ENCODE data around the gene YWHAE.

Gene YWHAE

GRCh38 chr17:1442187-1442586, 42.2 kb upstream of the YWHAE start:
- ChIA-PET CTCF (no interaction called here), POLR2A (no interaction called here)
- DNase-seq (ENCODE audit: extremely low spot score) = no peak
- TF ChIP-seq SUZ12 (IDR thresholded peaks at IDR 0.05) (no peak), ZNF384 (IDR thresholded peaks at IDR 0.05) (no peak), TARDBP (IDR thresholded peaks at IDR 0.05) (no peak), FOXA1 (IDR thresholded peaks at IDR 0.05) (no peak), ELF4 (IDR thresholded peaks at IDR 0.05) (no peak), HDGF (IDR thresholded peaks at IDR 0.05; ENCODE audit: borderline replicate concordance) (no peak), ARNT (IDR thresholded peaks at IDR 0.05) (no peak), NFRKB (IDR thresholded peaks at IDR 0.05) (no peak), CTBP1 (IDR thresholded peaks at IDR 0.05; ENCODE audit: borderline replicate concordance) (no peak), L3MBTL2 (conservative IDR thresholded peaks at IDR 0.05) (no peak), LEF1 (IDR thresholded peaks at IDR 0.05; ENCODE audit: borderline replicate concordance) (no peak), FOXM1 (IDR thresholded peaks at IDR 0.05; ENCODE audit: borderline replicate concordance) (no peak)

GRCh38 chr17:1440921-1441320, 40.9 kb upstream of the YWHAE start:
- POLR2A ChIA-PET = no interaction called here
- no peak for TF ChIP-seq HDGF (IDR thresholded peaks at IDR 0.05; ENCODE audit: borderline replicate concordance)
- TF ChIP-seq L3MBTL2 (conservative IDR thresholded peaks at IDR 0.05) = no peak
- TF ChIP-seq NFRKB (IDR thresholded peaks at IDR 0.05) = no peak
- TF ChIP-seq LEF1 (IDR thresholded peaks at IDR 0.05; ENCODE audit: borderline replicate concordance) = no peak
- TF ChIP-seq ZNF384 (IDR thresholded peaks at IDR 0.05) = no peak
- TF ChIP-seq FOXA1 (IDR thresholded peaks at IDR 0.05) = no peak
- no peak for TF ChIP-seq ELF4 (IDR thresholded peaks at IDR 0.05)
- no peak for TF ChIP-seq PKNOX1 (IDR thresholded peaks at IDR 0.05)
- TF ChIP-seq ARNT (IDR thresholded peaks at IDR 0.05) = no peak
- no peak for TF ChIP-seq BHLHE40 (IDR thresholded peaks at IDR 0.05; ENCODE audit: borderline replicate concordance)
- no peak for TF ChIP-seq SUZ12 (IDR thresholded peaks at IDR 0.05)
- no peak for TF ChIP-seq TARDBP (IDR thresholded peaks at IDR 0.05)
- no peak for TF ChIP-seq FOXK2 (IDR thresholded peaks at IDR 0.05)
- TF ChIP-seq SP1 (IDR thresholded peaks at IDR 0.05) = no peak
- no peak for TF ChIP-seq CTBP1 (IDR thresholded peaks at IDR 0.05; ENCODE audit: borderline replicate concordance)
- TF ChIP-seq FOXM1 (IDR thresholded peaks at IDR 0.05; ENCODE audit: borderline replicate concordance) = no peak
- CTCF ChIA-PET = no interaction called here
- DNase-seq (ENCODE audit: extremely low spot score) = no peak

- ChIA-PET CTCF (interaction anchor here (0.5 to 0.6 kb wide), 2 partner anchors 14 to 67 kb away, joined by 3 to 7 read pairs; no protein-coding TSS in a partner anchor), POLR2A (no interaction called here)
- no peak for DNase-seq (ENCODE audit: extremely low spot score)
- no peak for TF ChIP-seq L3MBTL2 (conservative IDR thresholded peaks at IDR 0.05)
- no peak for TF ChIP-seq TARDBP (IDR thresholded peaks at IDR 0.05)
- TF ChIP-seq SP1 (IDR thresholded peaks at IDR 0.05) = no peak
- no peak for TF ChIP-seq BHLHE40 (IDR thresholded peaks at IDR 0.05; ENCODE audit: borderline replicate concordance)
- no peak for TF ChIP-seq SUZ12 (IDR thresholded peaks at IDR 0.05)
- no peak for TF ChIP-seq ELF4 (IDR thresholded peaks at IDR 0.05)
- TF ChIP-seq HDGF (IDR thresholded peaks at IDR 0.05; ENCODE audit: borderline replicate concordance) = no peak
- TF ChIP-seq ARNT (IDR thresholded peaks at IDR 0.05) = no peak
- TF ChIP-seq PKNOX1 (IDR thresholded peaks at IDR 0.05) = no peak
- TF ChIP-seq FOXM1 (IDR thresholded peaks at IDR 0.05; ENCODE audit: borderline replicate concordance) = no peak
- no peak for TF ChIP-seq LEF1 (IDR thresholded peaks at IDR 0.05; ENCODE audit: borderline replicate concordance)
- no peak for TF ChIP-seq FOXA1 (IDR thresholded peaks at IDR 0.05)
- TF ChIP-seq CTBP1 (IDR thresholded peaks at IDR 0.05; ENCODE audit: borderline replicate concordance) = no peak
- no peak for TF ChIP-seq ZNF384 (IDR thresholded peaks at IDR 0.05)
- TF ChIP-seq NFRKB (IDR thresholded peaks at IDR 0.05) = no peak
These were observed 38.6 kb upstream of the YWHAE start for GRCh38 chr17:1438593-1439083.

GRCh38 chr17:1435326-1435725, 35.3 kb upstream of the YWHAE start:
- ChIA-PET POLR2A (interaction anchor here (0.6 kb wide), 1 partner anchor 169 kb away, joined by 3 read pairs; no protein-coding TSS in a partner anchor), CTCF (no interaction called here)
- TF ChIP-seq FOXA1 (IDR thresholded peaks at IDR 0.05) (no peak), FOXK2 (IDR thresholded peaks at IDR 0.05) (no peak), FOXM1 (IDR thresholded peaks at IDR 0.05; ENCODE audit: borderline replicate concordance) (no peak), PKNOX1 (IDR thresholded peaks at IDR 0.05) (no peak)
- no peak for DNase-seq (ENCODE audit: extremely low spot score)

GRCh38 chr17:1434150-1434549, 34.1 kb upstream of the YWHAE start:
- DNase-seq (ENCODE audit: extremely low spot score) = no peak
- CTCF ChIA-PET = interaction anchor here (0.6 kb wide), 1 partner anchor 285 kb away, joined by 4 read pairs; no protein-coding TSS in a partner anchor
- POLR2A ChIA-PET = no interaction called here
- TF ChIP-seq NFRKB (IDR thresholded peaks at IDR 0.05) (no peak), CTBP1 (IDR thresholded peaks at IDR 0.05; ENCODE audit: borderline replicate concordance) (no peak), ARNT (IDR thresholded peaks at IDR 0.05) (no peak), ELF4 (IDR thresholded peaks at IDR 0.05) (no peak), SUZ12 (IDR thresholded peaks at IDR 0.05) (no peak), BHLHE40 (IDR thresholded peaks at IDR 0.05; ENCODE audit: borderline replicate concordance) (no peak), SP1 (IDR thresholded peaks at IDR 0.05) (no peak), PKNOX1 (IDR thresholded peaks at IDR 0.05) (no peak), FOXK2 (IDR thresholded peaks at IDR 0.05) (no peak), L3MBTL2 (conservative IDR thresholded peaks at IDR 0.05) (no peak), FOXM1 (IDR thresholded peaks at IDR 0.05; ENCODE audit: borderline replicate concordance) (no peak), ZNF384 (IDR thresholded peaks at IDR 0.05) (no peak), TARDBP (IDR thresholded peaks at IDR 0.05) (no peak), HDGF (IDR thresholded peaks at IDR 0.05; ENCODE audit: borderline replicate concordance) (no peak), FOXA1 (IDR thresholded peaks at IDR 0.05) (no peak), LEF1 (IDR thresholded peaks at IDR 0.05; ENCODE audit: borderline replicate concordance) (no peak)

Measured in HEK293T (cell line).